HepG2 (cell line): ENCODE measurements around the gene TANC1. TPM values are rescaled to one million over a fixed set of nuclear protein-coding genes. Genes with fewer than 3 reads are reported as not detected.

Experiments used
- ATAC-seq: fragments of 200-7000 bp; cut with Tn5 transposase; 3 replicates; pipeline ENCODE4 v1.9.1; 2020; ENCODE audit warnings: mild to moderate bottlenecking, moderate library complexity
- BruUV-seq: library from RNA; stranded (reverse); fragments of 400-500 nt; replicated peaks from 2 replicates; lab custom pipeline; 2021; lab: Mats Ljungman, UMichigan
- CTCF ChIA-PET: fragments of 300-600 bp; formaldehyde crosslinking; extraction: SDS; loops from one replicate; lab custom pipeline; 2021; ENCODE audit warnings: low total read pairs, inconsistent platforms, low intra/inter-chr PET ratio; lab: Yijun Ruan, JAX
- POLR2A ChIA-PET: fragments of 350-600 bp; sonication (Branson Sonifier 250); formaldehyde crosslinking; loops from one replicate; lab custom pipeline; 2020; ENCODE audit warnings: antibody characterized with exemption, inconsistent platforms; lab: Yijun Ruan, JAX
- DNase-seq: peaks from one replicate; pipeline ENCODE4 v3.0.0-alpha.2; 2015; ENCODE audit warnings: low spot score
- FAIRE-seq: peaks from 3 replicates; lab custom pipeline; 2011; peaks lifted over from hg19 to GRCh38; lab: Jason Lieb, UNC
- H2AFZ ChIP-seq: one replicate; pipeline ENCODE4 v1.6.1; 2011; ENCODE audit warnings: low read length, inconsistent platforms
- H3K27ac ChIP-seq: fragments of 300-600 bp; 3 replicates; pipeline ENCODE4 v1.8.0; 2011; ENCODE audit warnings: mixed run types, mild to moderate bottlenecking, mixed read lengths, low read length, inconsistent platforms; ENCODE audit not compliant: insufficient read depth; ENCODE audit errors: extremely low read length
- H3K27me3 ChIP-seq, 2 experiments: fragments of 200-600 bp in 1 of 2; 2 replicates in 1 of 2; 3 replicates in 1 of 2; pipeline versions ENCODE4 v1.6.0 to v1.8.0; 2011; ENCODE audit warnings: low read length in 2 of 2, mild to moderate bottlenecking in 2 of 2, moderate library complexity in 2 of 2, inconsistent platforms in 1 of 2; ENCODE audit not compliant: insufficient read depth in 2 of 2, control insufficient read depth in 1 of 2
- H3K36me3 ChIP-seq, 2 experiments: fragments of 200-600 bp in 1 of 2; replicated peaks in 1 of 2; 2 replicates in 1 of 2; 3 replicates in 1 of 2; pipeline versions ENCODE4 v1.5.1 to v1.8.0; 2011; ENCODE audit warnings: low read length in 2 of 2, inconsistent platforms in 1 of 2; ENCODE audit not compliant: insufficient read depth in 2 of 2, control insufficient read depth in 1 of 2
- H3K4me1 ChIP-seq: 2 replicates; pipeline ENCODE4 v1.5.1; 2012; ENCODE audit warnings: low read length, inconsistent platforms; ENCODE audit not compliant: insufficient read depth
- H3K4me2 ChIP-seq: 2 replicates; pipeline ENCODE4 v1.6.0; 2011; ENCODE audit warnings: low read depth, low read length, inconsistent platforms
- H3K4me3 ChIP-seq, 3 experiments: fragments of 200-600 bp in 1 of 3; sonication (generic), shearing (Covaris generic) in 1 of 3; replicated peaks in 1 of 3; 2 replicates each; pipeline ENCODE4 v1.5.1; 2011 to 2016; ENCODE audit warnings: low read length in 3 of 3, inconsistent platforms in 2 of 3, low read depth in 2 of 3, mild to moderate bottlenecking in 2 of 3, control low read depth in 1 of 3, mixed read lengths in 1 of 3; ENCODE audit not compliant: insufficient read depth in 1 of 3
- H3K79me2 ChIP-seq: one replicate; pipeline ENCODE4 v1.6.1; 2011; ENCODE audit warnings: low read length, inconsistent platforms; ENCODE audit not compliant: insufficient read depth
- H3K9ac ChIP-seq: 2 replicates; pipeline ENCODE4 v1.6.0; 2011; ENCODE audit warnings: mild to moderate bottlenecking, low read depth, low read length, inconsistent platforms; ENCODE audit not compliant: insufficient read depth
- H3K9me3 ChIP-seq: 2 replicates; pipeline ENCODE4 v1.5.1; 2012; ENCODE audit warnings: mild to moderate bottlenecking, low read length
- H4K20me1 ChIP-seq: 2 replicates; pipeline ENCODE4 v1.6.0; 2011; ENCODE audit warnings: inconsistent platforms, mild to moderate bottlenecking, low read length, moderate library complexity; ENCODE audit not compliant: insufficient read depth
- TAF15 ChIP-seq: fragments of 200-400 bp; formaldehyde crosslinking; IDR thresholded peaks from one replicate; pipeline ENCODE4 v1.6.1; 2018; ENCODE audit warnings: mild to moderate bottlenecking, low read depth, low read length; ENCODE audit not compliant: poor library complexity, severe bottlenecking
- ZBTB42 ChIP-seq: sonication (generic); formaldehyde crosslinking; IDR thresholded peaks from 2 replicates; pipeline ENCODE4 v1.5.0; 2020; ENCODE audit warnings: mild to moderate bottlenecking, missing genetic modification reagents
- ZNF264 ChIP-seq: sonication (generic); formaldehyde crosslinking; IDR thresholded peaks from 2 replicates; pipeline ENCODE4 v1.4.0; 2020; ENCODE audit warnings: missing genetic modification reagents
- ZNF749 ChIP-seq: sonication (generic); formaldehyde crosslinking; IDR thresholded peaks from 2 replicates; pipeline ENCODE4 v1.8.0; 2022; ENCODE audit warnings: mild to moderate bottlenecking, missing genetic modification reagents, moderate library complexity, borderline replicate concordance
- WGBS: methylation state at CpG from one replicate; pipeline ENCODE4 v1.1.6; 2017; ENCODE audit warnings: low lambda C conversion rate; 5-methylcytosine and 5-hydroxymethylcytosine counted together
- in situ Hi-C: cut with HindIII; loops from 2 replicates; pipeline ENCODE4 v1.10.0; 2017; ENCODE audit warnings: low pct_unique_long_range_greater_than_20kb; ENCODE audit not compliant: extremely low pct_ligation_motif_present
- intact Hi-C: fragments of 100-400 bp; cut with micrococcal nuclease; formaldehyde crosslinking; loops from one replicate; pipeline ENCODE4 v1.10.0; 2022; ENCODE audit not compliant: unreplicated experiment
- polyA plus RNA-seq, 8 experiments: library from polyadenylated mRNA; depleted of rRNA in 3 of 8; stranded (reverse) in 7 of 8; unstranded in 1 of 8; fragments of >200 nt; fragmentation: Illumina TruSeq in 4 of 8; extraction: Trizol in 4 of 8; gene quantifications; 2 replicates each; pipeline versions ENCODE4 v1.2.1 to v1.2.3, GENCODE V29; 2011 to 2016; ENCODE audit warnings: low read depth in 4 of 8, missing spikeins in 1 of 8, mixed read lengths in 1 of 8; ENCODE audit not compliant: insufficient read depth in 1 of 8
- total RNA-seq, 5 experiments: library from RNA; depleted of rRNA; stranded (reverse); fragments of >200 nt; fragmentation: Illumina TruSeq; extraction: Trizol; gene quantifications; 2 replicates each; pipeline ENCODE4 v1.2.3, GENCODE V29; 2016; ENCODE audit warnings: low read depth in 1 of 5
- TF ChIP-seq, protein P1 (sequence below): sonication (generic); formaldehyde crosslinking; IDR thresholded peaks from 2 replicates; pipeline ENCODE4 v1.8.1; 2023; ENCODE audit warnings: missing genetic modification reagents, inconsistent platforms, borderline replicate concordance
- TF ChIP-seq, protein P2 (sequence below): sonication (generic); formaldehyde crosslinking; IDR thresholded peaks from 2 replicates; pipeline ENCODE4 v1.4.0; 2020; ENCODE audit warnings: mild to moderate bottlenecking, low read depth, missing genetic modification reagents

Gene TANC1
- total and polyA plus RNA-seq, 2 of the 13 experiments (the other 11 are each of a cell fraction or from before 2014, with no cell fraction given), result 2.3 to 5.6 TPM

DNA sequence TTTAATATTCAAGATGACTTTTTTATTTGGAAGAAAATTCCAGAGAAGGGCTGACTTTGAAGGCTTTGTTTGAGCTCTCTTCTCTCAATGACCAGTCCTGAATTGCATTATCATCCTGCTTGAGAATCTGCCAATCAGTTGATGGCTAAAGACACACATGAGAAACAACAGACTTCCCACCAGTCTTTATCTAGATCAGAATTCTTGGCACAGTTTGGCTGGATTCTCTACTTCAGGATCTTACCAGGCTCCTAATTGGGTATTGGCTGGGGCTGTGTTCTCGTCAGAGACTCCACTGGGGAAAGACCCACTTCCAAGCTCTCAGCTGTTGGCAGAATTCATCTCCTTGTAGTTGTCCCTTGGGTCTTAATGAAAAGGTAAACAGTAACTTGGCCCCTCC lies 232.1 kb downstream of the TANC1 start:
- DNase-seq (no peak), ATAC-seq (no peak), FAIRE-seq (no peak)
- H3K36me3 ChIP-seq, result peaks cover 0 to 4% of the 10 kb centered on the region in 2 experiments; a peak in 1 of 5 replicates
- intact Hi-C loops, result no loop called here
- H2AFZ ChIP-seq, result no peak overlapping the region
- TF ChIP-seq TAF15 (no peak), ZBTB42 (no peak)
- POLR2A ChIA-PET, result no interaction called here
- H3K9me3 ChIP-seq, result no peaks in the 10 kb centered on the region
- CTCF ChIA-PET, result no interaction called here
- WGBS, result 55% methylated on average over 1 of the region's 1 CpG
- no peak overlapping the region for H3K27ac ChIP-seq
- H3K4me2 ChIP-seq, result no peak overlapping the region
- no peaks in the 10 kb centered on the region for H4K20me1 ChIP-seq
- in situ Hi-C loops, result no loop called here
- H3K27me3 ChIP-seq, result no peaks in the 10 kb centered on the region
- H3K4me1 ChIP-seq, result no peaks in the 10 kb centered on the region
- H3K79me2 ChIP-seq, result no peaks in the 10 kb centered on the region
- no TSS peak for BruUV-seq
- no peak overlapping the region for H3K4me3 ChIP-seq
- H3K9ac ChIP-seq, result no peak overlapping the region

GRCh38 chr2:159201360-159202063 lies 233.1 kb downstream of the TANC1 start:
- intact Hi-C loops, result no loop called here
- Histone ChIP-seq H2AFZ (no peak overlapping the region), H3K4me1 (no peaks in the 10 kb centered on the region), H3K4me3 (no peak overlapping the region), H3K27me3 (no peaks in the 10 kb centered on the region), H3K79me2 (no peaks in the 10 kb centered on the region), H3K27ac (no peak overlapping the region), H3K9me3 (no peaks in the 10 kb centered on the region), H3K4me2 (no peak overlapping the region), H3K36me3 (peaks cover 0 to 3% of the 10 kb centered on the region in 2 experiments; a peak in 1 of 5 replicates), H4K20me1 (no peaks in the 10 kb centered on the region), H3K9ac (no peak overlapping the region)
- ATAC-seq (no peak), FAIRE-seq (no peak), DNase-seq (no peak)
- POLR2A ChIA-PET, result no interaction called here
- TF ChIP-seq ZNF749 (CRISPR knock-in tag) (no peak), ZNF264 (CRISPR knock-in tag) (no peak)
- TF ChIP-seq, protein P1, sequence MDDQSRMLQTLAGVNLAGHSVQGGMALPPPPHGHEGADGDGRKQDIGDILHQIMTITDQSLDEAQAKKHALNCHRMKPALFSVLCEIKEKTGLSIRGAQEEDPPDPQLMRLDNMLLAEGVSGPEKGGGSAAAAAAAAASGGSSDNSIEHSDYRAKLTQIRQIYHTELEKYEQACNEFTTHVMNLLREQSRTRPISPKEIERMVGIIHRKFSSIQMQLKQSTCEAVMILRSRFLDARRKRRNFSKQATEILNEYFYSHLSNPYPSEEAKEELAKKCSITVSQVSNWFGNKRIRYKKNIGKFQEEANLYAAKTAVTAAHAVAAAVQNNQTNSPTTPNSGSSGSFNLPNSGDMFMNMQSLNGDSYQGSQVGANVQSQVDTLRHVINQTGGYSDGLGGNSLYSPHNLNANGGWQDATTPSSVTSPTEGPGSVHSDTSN (CRISPR knock-in tag), result no peak
- TF ChIP-seq, protein P2, sequence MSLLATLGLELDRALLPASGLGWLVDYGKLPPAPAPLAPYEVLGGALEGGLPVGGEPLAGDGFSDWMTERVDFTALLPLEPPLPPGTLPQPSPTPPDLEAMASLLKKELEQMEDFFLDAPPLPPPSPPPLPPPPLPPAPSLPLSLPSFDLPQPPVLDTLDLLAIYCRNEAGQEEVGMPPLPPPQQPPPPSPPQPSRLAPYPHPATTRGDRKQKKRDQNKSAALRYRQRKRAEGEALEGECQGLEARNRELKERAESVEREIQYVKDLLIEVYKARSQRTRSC (CRISPR knock-in tag), result no peak
- in situ Hi-C loops, result no loop called here
- WGBS, result 53% methylated on average over 8 of the region's 8 CpGs
- BruUV-seq, result no TSS peak
- CTCF ChIA-PET, result no interaction called here
